H1 (cell line): ENCODE results near the gene BRCC3. TPM values are rescaled to one million over a fixed set of nuclear protein-coding genes. Genes with fewer than 3 reads are reported as not detected.

Source experiments
- CTCF ChIA-PET: fragments of 300-600 bp; sonication (Branson Sonifier 250); formaldehyde crosslinking; loops from one replicate; lab custom pipeline; 2021; ENCODE audit not compliant: partially characterized antibody; lab: Charles Lee
- POLR2A ChIA-PET: fragments of 300-600 bp; sonication (Branson Sonifier 250); formaldehyde crosslinking; loops from one replicate; lab custom pipeline; 2021; ENCODE audit warnings: inconsistent platforms; ENCODE audit not compliant: partially characterized antibody; lab: Charles Lee
- DNase-seq, 2 experiments: peaks; one replicate each; pipeline versions ENCODE4 v3.0.0 to v3.0.0-alpha.2; 2010 to 2022; ENCODE audit warnings: low spot score in 2 of 2, low read depth in 1 of 2, mixed read lengths in 1 of 2
- FAIRE-seq: peaks from 2 replicates; lab custom pipeline; 2011; peaks lifted over from hg19 to GRCh38; lab: Jason Lieb, UNC
- H2AFZ ChIP-seq: 2 replicates; pipeline ENCODE4 v1.8.1; 2012; ENCODE audit warnings: low read length, inconsistent platforms
- H2AK5ac ChIP-seq: 2 replicates; pipeline ENCODE4 v1.6.1; 2013; ENCODE audit warnings: low read depth, low read length
- H2BK120ac ChIP-seq: replicated peaks from 2 replicates; pipeline ENCODE3; 2013; ENCODE audit warnings: low read depth, low read length, inconsistent platforms
- H2BK12ac ChIP-seq: 2 replicates; pipeline ENCODE4 v1.6.1; 2013; ENCODE audit warnings: low read depth, low read length
- H2BK15ac ChIP-seq: 2 replicates; pipeline ENCODE4 v1.6.1; 2013; ENCODE audit warnings: low read length
- H2BK20ac ChIP-seq: 2 replicates; pipeline ENCODE4 v1.6.1; 2013; ENCODE audit warnings: low read length
- H2BK5ac ChIP-seq: 2 replicates; pipeline ENCODE4 v1.6.1; 2013; ENCODE audit warnings: low read depth, low read length
- H3K14ac ChIP-seq: 2 replicates; pipeline ENCODE4 v1.6.1; 2013; ENCODE audit warnings: inconsistent platforms; ENCODE audit not compliant: insufficient read length
- H3K18ac ChIP-seq: 2 replicates; pipeline ENCODE4 v1.6.1; 2013; ENCODE audit warnings: low read length; ENCODE audit errors: extremely low read depth
- H3K23ac ChIP-seq: 2 replicates; pipeline ENCODE4 v1.6.1; 2013; ENCODE audit warnings: inconsistent platforms; ENCODE audit not compliant: insufficient read length
- H3K23me2 ChIP-seq: 2 replicates; pipeline ENCODE4 v1.6.1; 2013; ENCODE audit warnings: low read depth, low read length
- H3K27ac ChIP-seq: 2 replicates; pipeline ENCODE4 v1.6.1; 2011; ENCODE audit warnings: low read depth, low read length, inconsistent platforms
- H3K27me3 ChIP-seq, 4 experiments: replicated peaks in 1 of 4; 1 replicate in 1 of 4; 2 replicates in 3 of 4; pipeline versions ENCODE4 v1.6.1 to v1.8.1; 2011 to 2013; ENCODE audit warnings: low read length in 3 of 4, mild to moderate bottlenecking in 3 of 4, inconsistent platforms in 2 of 4, mixed read lengths in 2 of 4, moderate library complexity in 1 of 4; ENCODE audit not compliant: control insufficient read depth in 3 of 4, insufficient read depth in 3 of 4; ENCODE audit errors: extremely low read depth in 1 of 4
- H3K36me3 ChIP-seq, 4 experiments: 2 replicates each; pipeline versions ENCODE4 v1.6.1 to v1.8.1; 2011 to 2013; ENCODE audit warnings: mild to moderate bottlenecking in 4 of 4, low read length in 3 of 4, moderate library complexity in 2 of 4, control low read depth in 1 of 4, inconsistent platforms in 1 of 4; ENCODE audit not compliant: insufficient read depth in 4 of 4, control insufficient read depth in 2 of 4
- H3K4ac ChIP-seq: replicated peaks from 2 replicates; pipeline ENCODE3; 2013; ENCODE audit warnings: low read length, low read depth, mixed read lengths, inconsistent platforms; ENCODE audit not compliant: insufficient read length
- H3K4me1 ChIP-seq, 4 experiments: replicated peaks in 1 of 4; 1 replicate in 1 of 4; 2 replicates in 3 of 4; pipeline versions ENCODE4 v1.6.1 to v1.8.1; 2011 to 2013; ENCODE audit warnings: low read length in 3 of 4, inconsistent platforms in 2 of 4, mixed read lengths in 1 of 4; ENCODE audit not compliant: insufficient read depth in 4 of 4, control insufficient read depth in 3 of 4
- H3K4me2 ChIP-seq, 2 experiments: 2 replicates each; pipeline versions ENCODE4 v1.6.1 to v1.8.1; 2011 to 2013; ENCODE audit warnings: low read depth in 2 of 2, low read length in 2 of 2, control low read depth in 1 of 2, inconsistent platforms in 1 of 2, mild to moderate bottlenecking in 1 of 2; ENCODE audit not compliant: insufficient read depth in 1 of 2
- H3K4me3 ChIP-seq, 4 experiments: fragments of 200-600, 300-600 bp in 1 of 4; sonication (generic), shearing (Covaris generic), sonication (Bioruptor Twin) in 1 of 4; 2 replicates each; pipeline versions ENCODE4 v1.5.1 to v1.8.1; 2011 to 2016; ENCODE audit warnings: low read length in 4 of 4, low read depth in 3 of 4, control low read depth in 2 of 4, inconsistent platforms in 2 of 4, mild to moderate bottlenecking in 2 of 4, mixed read lengths in 1 of 4, moderate library complexity in 1 of 4; ENCODE audit not compliant: insufficient read depth in 2 of 4; ENCODE audit errors: extremely low read depth in 1 of 4
- H3K56ac ChIP-seq: replicated peaks from 2 replicates; pipeline ENCODE3; 2013; ENCODE audit warnings: low read depth, mild to moderate bottlenecking, mixed read lengths, low read length, inconsistent platforms; ENCODE audit not compliant: insufficient read length
- H3K79me1 ChIP-seq: 2 replicates; pipeline ENCODE4 v1.6.1; 2013; ENCODE audit warnings: low read depth, low read length, control low read depth
- H3K79me2 ChIP-seq, 2 experiments: 2 replicates each; pipeline versions ENCODE4 v1.6.1 to v1.8.1; 2012 to 2013; ENCODE audit warnings: low read length in 2 of 2, mild to moderate bottlenecking in 2 of 2, inconsistent platforms in 1 of 2; ENCODE audit not compliant: insufficient read depth in 2 of 2, control insufficient read depth in 1 of 2
- H3K9ac ChIP-seq, 4 experiments: replicated peaks in 1 of 4; 1 replicate in 1 of 4; 2 replicates in 3 of 4; pipeline versions ENCODE4 v1.6.1 to v1.8.1; 2011 to 2013; ENCODE audit warnings: low read depth in 3 of 4, low read length in 3 of 4, control low read depth in 2 of 4, mild to moderate bottlenecking in 2 of 4, moderate library complexity in 2 of 4, inconsistent platforms in 1 of 4; ENCODE audit errors: extremely low read depth in 1 of 4
- H3K9me3 ChIP-seq, 2 experiments: 2 replicates each; pipeline versions ENCODE4 v1.6.1 to v1.8.1; 2012 to 2013; ENCODE audit warnings: mild to moderate bottlenecking in 2 of 2, moderate library complexity in 2 of 2, control low read depth in 1 of 2, inconsistent platforms in 1 of 2, low read depth in 1 of 2, low read length in 1 of 2, mixed read lengths in 1 of 2; ENCODE audit not compliant: insufficient read depth in 2 of 2
- H4K20me1 ChIP-seq, 2 experiments: replicated peaks in 1 of 2; 2 replicates each; pipeline versions ENCODE3 to v1.8.1; 2011 to 2013; ENCODE audit warnings: inconsistent platforms in 2 of 2, low read length in 2 of 2, mild to moderate bottlenecking in 1 of 2; ENCODE audit not compliant: insufficient read depth in 2 of 2, control insufficient read depth in 1 of 2
- H4K5ac ChIP-seq: 2 replicates; pipeline ENCODE4 v1.6.1; 2013; ENCODE audit warnings: low read length, low read depth, mixed read lengths, inconsistent platforms; ENCODE audit not compliant: insufficient read length
- H4K8ac ChIP-seq: 2 replicates; pipeline ENCODE4 v1.8.0; 2013; ENCODE audit warnings: mild to moderate bottlenecking, moderate library complexity, low read length, inconsistent platforms; ENCODE audit not compliant: insufficient read depth; ENCODE audit errors: extremely low read depth
- H4K91ac ChIP-seq: replicated peaks from 2 replicates; pipeline ENCODE3; 2013; ENCODE audit warnings: low read length, mixed read lengths, inconsistent platforms; ENCODE audit not compliant: insufficient read length
- CBX5 ChIP-seq: fragments of 300-800, 300-1000 bp; sonication (generic); IDR thresholded peaks from 2 replicates; pipeline ENCODE4 v1.7.1; 2016; ENCODE audit warnings: antibody characterized with exemption, low read length, low read depth
- CHD1 ChIP-seq: IDR thresholded peaks from 2 replicates; pipeline ENCODE4 v1.6.1; 2012; ENCODE audit warnings: low read depth, low read length, improper control_type of control experiment
- CREB1 ChIP-seq: IDR thresholded peaks from 2 replicates; pipeline ENCODE4 v1.6.1; 2012; ENCODE audit warnings: inconsistent platforms
- KDM1A ChIP-seq: fragments of 200-600, 300-600 bp; sonication (generic); IDR thresholded peaks from 2 replicates; pipeline ENCODE4 v1.7.1; 2016; ENCODE audit warnings: mild to moderate bottlenecking, low read length, borderline replicate concordance
- PHF8 ChIP-seq: fragments of 200-600 bp; sonication (generic); conservative IDR thresholded peaks from 2 replicates; pipeline ENCODE4 v1.7.1; 2012; ENCODE audit warnings: low read depth, mild to moderate bottlenecking, inconsistent platforms, low read length, moderate library complexity
- POLR2AphosphoS5 ChIP-seq: IDR thresholded peaks from 2 replicates; pipeline ENCODE4 v1.6.1; 2011; ENCODE audit warnings: low read depth, low read length
- SP1 ChIP-seq: IDR thresholded peaks from 2 replicates; pipeline ENCODE4 v1.6.1; 2011; ENCODE audit warnings: low read depth, low read length
- TEAD4 ChIP-seq: IDR thresholded peaks from 2 replicates; pipeline ENCODE4 v1.6.1; 2012; ENCODE audit warnings: low read depth, low read length, inconsistent platforms, mixed read lengths
- WGBS, 2 experiments: shearing (Covaris generic) in 1 of 2; methylation state at CpG; one replicate each; pipeline versions ENCODE4 v1.1.6 to v1.1.7; 2013 to 2015; ENCODE audit warnings: low lambda C conversion rate in 2 of 2, mixed read lengths in 2 of 2, inconsistent platforms in 1 of 2, low coverage in 1 of 2, missing lambda C conversion rate in 1 of 2; ENCODE audit not compliant: insufficient replicate concordance in 2 of 2, insufficient coverage in 1 of 2, insufficient read length in 1 of 2; ENCODE audit errors: extremely low coverage in 1 of 2, missing lambda C conversion rate in 1 of 2; 5-methylcytosine and 5-hydroxymethylcytosine counted together
- polyA plus RNA-seq, 7 experiments: library from polyadenylated mRNA; depleted of rRNA in 3 of 7; stranded (reverse) in 5 of 7; unstranded in 2 of 7; fragments of >200 nt in 5 of 7; fragments of 200-250 nt in 2 of 7; gene quantifications; 1 replicate in 5 of 7; 2 replicates in 1 of 7; 4 replicates in 1 of 7; pipeline versions ENCODE4 v1.2.1 to v1.2.3, GENCODE V29; 2011 to 2013; ENCODE audit warnings: missing spikeins in 2 of 7, mixed read lengths in 2 of 7
- total RNA-seq: library from RNA; stranded (reverse); fragmentation: NEBNext Ultra II Directional; extraction: Animal tissue kit (Norgen Biotek cat#: 25700); gene quantifications from 2 replicates; pipeline ENCODE4 v1.2.1, GENCODE V29; 2021
- TF ChIP-seq, protein P1 (sequence below), 3 experiments: IDR thresholded peaks; 1 replicate in 2 of 3; 2 replicates in 1 of 3; pipeline versions ENCODE4 v1.5.1 to v1.6.1; 2011; ENCODE audit warnings: low read length in 3 of 3, mild to moderate bottlenecking in 3 of 3, inconsistent platforms in 2 of 3, low read depth in 1 of 3, moderate library complexity in 1 of 3; ENCODE audit not compliant: insufficient read depth in 1 of 3; ENCODE audit errors: control extremely low read depth in 1 of 3

BRCC3 gene
- total and polyA plus RNA-seq, 2 of the 8 experiments (the other 6 are each of a cell fraction or from before 2014, with no cell fraction given) = 13.1 to 23.2 TPM

DNA sequence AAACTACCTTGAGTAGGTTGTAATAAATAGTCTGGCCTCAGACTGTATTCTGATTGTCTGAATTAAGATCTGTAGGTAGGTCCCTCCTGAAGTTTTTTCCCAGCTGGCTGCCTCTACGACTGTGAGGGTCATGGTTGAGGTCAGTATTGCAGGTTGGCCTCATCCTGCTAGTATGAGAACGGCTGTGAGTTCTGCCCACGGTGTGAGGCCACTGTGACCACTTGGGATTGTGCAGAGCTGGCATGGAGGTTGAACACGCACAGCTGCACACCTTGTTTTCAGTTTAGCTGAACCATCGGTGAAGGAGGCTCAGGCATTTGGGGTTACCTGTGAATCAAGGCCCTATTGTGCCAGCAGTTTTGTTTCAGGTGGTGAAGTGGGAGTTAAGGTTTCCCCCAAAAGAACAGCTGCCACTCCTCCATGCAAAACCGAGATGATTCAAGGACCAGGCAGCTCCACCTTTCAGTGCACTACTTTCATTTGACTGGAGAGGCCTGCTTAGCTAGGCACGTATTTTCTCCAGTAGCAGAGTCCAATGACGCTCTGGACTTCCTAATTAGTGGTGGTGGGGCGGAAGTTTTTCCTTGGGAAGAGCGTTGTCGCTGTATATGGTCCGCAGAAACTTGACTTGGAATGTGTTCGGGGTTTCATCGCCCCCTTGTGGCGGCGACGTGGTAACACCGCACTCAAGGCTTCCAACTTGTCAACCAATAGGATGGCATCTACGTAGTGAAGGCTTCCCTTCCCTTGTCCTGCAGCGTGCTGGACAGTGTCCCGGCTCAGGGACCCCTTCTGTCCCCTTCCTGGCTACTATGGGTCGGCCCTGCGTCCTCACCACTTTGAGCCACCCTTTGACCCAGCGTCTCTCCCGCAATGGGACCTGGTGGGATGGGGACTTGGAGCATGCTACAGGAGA lies 14.2 kb upstream of the BRCC3 start:
- no peak overlapping the region for H2BK15ac ChIP-seq
- H3K4me3 ChIP-seq = peak overlapping the region in 1 of 4 experiments; percentile 46; a peak in 1 of 8 replicates
- H3K79me2 ChIP-seq = no peaks in the 10 kb centered on the region
- H3K27me3 ChIP-seq = no peaks in the 10 kb centered on the region
- H4K8ac ChIP-seq = peak overlapping the region; percentile 75
- H4K5ac ChIP-seq = no peak overlapping the region
- FAIRE-seq = peak; percentile 100
- H2BK20ac ChIP-seq = no peak overlapping the region
- 48% methylated on average over 14 of the region's 25 CpGs; no CpG with 5 or more reads in 1 of the 2 experiments for WGBS, 2 experiments
- ChIA-PET POLR2A (interaction anchor here (1.0 to 1.3 kb wide), 2 partner anchors 9 to 24 kb away, joined by 3 read pairs; no protein-coding TSS in a partner anchor), CTCF (interaction anchor here (0.5 to 3.8 kb wide), 7 partner anchors 8 to 223 kb away, joined by 3 to 30 read pairs (median 6); partner anchors contain the start of gene BRCC3)
- H3K4me1 ChIP-seq = no peaks in the 10 kb centered on the region
- H2BK120ac ChIP-seq = no peak overlapping the region
- no peak overlapping the region for H3K23ac ChIP-seq
- H2BK5ac ChIP-seq = no peak overlapping the region
- peak; percentile 63 to 65 for DNase-seq
- H3K18ac ChIP-seq = no peak overlapping the region
- peak overlapping the region in 1 of 4 experiments; percentile 43; a peak in 4 of 7 replicates for H3K9ac ChIP-seq
- peak overlapping the region; percentile 92 for H2AFZ ChIP-seq
- H4K20me1 ChIP-seq = no peaks in the 10 kb centered on the region
- no peak overlapping the region for H4K91ac ChIP-seq
- peaks cover 0 to 7% (median 0%) of the 10 kb centered on the region in 4 experiments; a peak in 2 of 8 replicates for H3K36me3 ChIP-seq
- H2BK12ac ChIP-seq = no peak overlapping the region
- H3K4me2 ChIP-seq = peak overlapping the region; percentile 35 to 61
- H2AK5ac ChIP-seq = no peak overlapping the region
- H3K56ac ChIP-seq = no peak overlapping the region
- no peaks in the 10 kb centered on the region for H3K9me3 ChIP-seq
- no peak overlapping the region for H3K14ac ChIP-seq
- H3K79me1 ChIP-seq = no peaks in the 10 kb centered on the region
- H3K27ac ChIP-seq = no peak overlapping the region
- no peaks in the 10 kb centered on the region for H3K23me2 ChIP-seq
- no peak overlapping the region for H3K4ac ChIP-seq
- TF ChIP-seq POLR2AphosphoS5 = peak; percentile 58; the same call in 1 of the 2 replicates
- peak; percentile 79 for TF ChIP-seq CREB1
- TF ChIP-seq CHD1 = no peak
- TF ChIP-seq KDM1A = no peak
- TF ChIP-seq PHF8 = no peak
- TF ChIP-seq SP1 = no peak
- TF ChIP-seq TEAD4 = peak; percentile 91
- no peak for TF ChIP-seq CBX5
- TF ChIP-seq, protein P1, sequence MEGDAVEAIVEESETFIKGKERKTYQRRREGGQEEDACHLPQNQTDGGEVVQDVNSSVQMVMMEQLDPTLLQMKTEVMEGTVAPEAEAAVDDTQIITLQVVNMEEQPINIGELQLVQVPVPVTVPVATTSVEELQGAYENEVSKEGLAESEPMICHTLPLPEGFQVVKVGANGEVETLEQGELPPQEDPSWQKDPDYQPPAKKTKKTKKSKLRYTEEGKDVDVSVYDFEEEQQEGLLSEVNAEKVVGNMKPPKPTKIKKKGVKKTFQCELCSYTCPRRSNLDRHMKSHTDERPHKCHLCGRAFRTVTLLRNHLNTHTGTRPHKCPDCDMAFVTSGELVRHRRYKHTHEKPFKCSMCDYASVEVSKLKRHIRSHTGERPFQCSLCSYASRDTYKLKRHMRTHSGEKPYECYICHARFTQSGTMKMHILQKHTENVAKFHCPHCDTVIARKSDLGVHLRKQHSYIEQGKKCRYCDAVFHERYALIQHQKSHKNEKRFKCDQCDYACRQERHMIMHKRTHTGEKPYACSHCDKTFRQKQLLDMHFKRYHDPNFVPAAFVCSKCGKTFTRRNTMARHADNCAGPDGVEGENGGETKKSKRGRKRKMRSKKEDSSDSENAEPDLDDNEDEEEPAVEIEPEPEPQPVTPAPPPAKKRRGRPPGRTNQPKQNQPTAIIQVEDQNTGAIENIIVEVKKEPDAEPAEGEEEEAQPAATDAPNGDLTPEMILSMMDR (IDR thresholded peaks at IDR 0.05; ENCODE audit: control extremely low read depth in 1 of 3, insufficient read depth in 1 of 3, low read depth in 1 of 3, low read length in 3 of 3) = peak; percentile 62 to 80 (median 68)
